KOPT-K1 (cell line): Measurements from ENCODE around the gene EXOC2.

Experiments
- H3K27ac ChIP-seq: fragments of 200-600 bp; sonication (generic); 2 replicates; pipeline ENCODE4 v1.5.1; 2016; ENCODE audit warnings: antibody characterized with exemption, mild to moderate bottlenecking, low read depth, low read length; ENCODE audit not compliant: poor library complexity, severe bottlenecking
- H3K36me3 ChIP-seq: fragments of 200-600 bp; sonication (generic); 2 replicates; pipeline ENCODE4 v1.5.1; 2017; ENCODE audit warnings: antibody characterized with exemption, mild to moderate bottlenecking, low read length, moderate library complexity; ENCODE audit not compliant: insufficient read depth
- H3K9me3 ChIP-seq: fragments of 200-600 bp; sonication (generic); 2 replicates; pipeline ENCODE4 v1.5.1; 2017; ENCODE audit warnings: antibody characterized with exemption, low read length, mild to moderate bottlenecking; ENCODE audit not compliant: insufficient read depth, poor library complexity, severe bottlenecking

Gene EXOC2

GRCh38 chr6:448296-449056 is 244.5 kb downstream of the EXOC2 start:
- Histone ChIP-seq H3K27ac (no peak overlapping the region), H3K36me3 (no peaks in the 10 kb centered on the region), H3K9me3 (no peaks in the 10 kb centered on the region)

- Histone ChIP-seq H3K9me3 (no peaks in the 10 kb centered on the region), H3K36me3 (no peaks in the 10 kb centered on the region), H3K27ac (no peak overlapping the region)
Measured at GRCh38 chr6:447381-448165, 245.4 kb downstream of the EXOC2 start.

GRCh38 chr6:446418-447366 is 246.2 kb downstream of the EXOC2 start:
- Histone ChIP-seq H3K27ac (no peak overlapping the region), H3K9me3 (no peaks in the 10 kb centered on the region), H3K36me3 (no peaks in the 10 kb centered on the region)

GRCh38 chr6:445571-446417 is 247.1 kb downstream of the EXOC2 start:
- Histone ChIP-seq H3K36me3 (no peaks in the 10 kb centered on the region), H3K9me3 (no peaks in the 10 kb centered on the region), H3K27ac (peak overlapping the region; percentile 11)

GRCh38 chr6:444653-445275 is 248.2 kb downstream of the EXOC2 start:
- Histone ChIP-seq H3K36me3 (no peaks in the 10 kb centered on the region), H3K9me3 (no peaks in the 10 kb centered on the region), H3K27ac (peak overlapping the region; percentile 11)

- H3K27ac ChIP-seq = no peak overlapping the region
- no peaks in the 10 kb centered on the region for H3K36me3 ChIP-seq
- no peaks in the 10 kb centered on the region for H3K9me3 ChIP-seq
Measured at GRCh38 chr6:443621-444159, 249.2 kb downstream of the EXOC2 start.

GRCh38 chr6:441126-441920 is 251.6 kb downstream of the EXOC2 start:
- Histone ChIP-seq H3K36me3 (no peaks in the 10 kb centered on the region), H3K27ac (no peak overlapping the region), H3K9me3 (no peaks in the 10 kb centered on the region)

GRCh38 chr6:439641-440167 is 253.2 kb downstream of the EXOC2 start:
- Histone ChIP-seq H3K9me3 (no peaks in the 10 kb centered on the region), H3K27ac (no peak overlapping the region), H3K36me3 (no peaks in the 10 kb centered on the region)

- H3K9me3 ChIP-seq = no peaks in the 10 kb centered on the region
- no peak overlapping the region for H3K27ac ChIP-seq
- no peaks in the 10 kb centered on the region for H3K36me3 ChIP-seq
Measured at GRCh38 chr6:438634-439170, 254.2 kb downstream of the EXOC2 start.

- Histone ChIP-seq H3K36me3 (no peaks in the 10 kb centered on the region), H3K27ac (no peak overlapping the region), H3K9me3 (no peaks in the 10 kb centered on the region)
Measured at GRCh38 chr6:437037-437392, 255.9 kb downstream of the EXOC2 start.

- no peak overlapping the region for H3K27ac ChIP-seq
Measured at GRCh38 chr6:436308-437036, 256.5 kb downstream of the EXOC2 start.

More at GRCh38 chr6:436308-437036, 256.5 kb downstream of the EXOC2 start:
- no peaks in the 10 kb centered on the region for H3K9me3 ChIP-seq
- H3K36me3 ChIP-seq = no peaks in the 10 kb centered on the region
